ENCODE data around the gene HSF5. TPM values are rescaled to one million over a fixed set of nuclear protein-coding genes. Genes with fewer than 3 reads are reported as not detected.
"Not testable (repeated sequence)": the region's sequence is repeated elsewhere in the genome, so short reads cannot be mapped to it uniquely, and the experiment has no call there.

HSF5 gene
- polyA plus RNA-seq, 1 experiment, result not detected

GRCh38 chr17:58503866-58504265 is 15.7 kb upstream of the HSF5 start:
- ChIA-PET POLR2A (no interaction called here), CTCF (no interaction called here)
- Histone ChIP-seq H3K9me3 (ENCODE audit: control insufficient read depth, insufficient read depth, low read length) (no peaks in the 10 kb centered on the region), H3K27ac (ENCODE audit: low read depth, low read length) (no peak overlapping the region), H3K27me3 (ENCODE audit: control insufficient read depth, insufficient read depth, low read length) (no peaks in the 10 kb centered on the region), H3K4me3 (ENCODE audit: low read depth, low read length) (no peak overlapping the region)
- TF ChIP-seq CTCF (IDR thresholded peaks at IDR 0.05; ENCODE audit: low read depth, low read length), result no peak
- DNase-seq (ENCODE audit: low read depth, low spot score), result no peak

- not testable (repeated sequence) for H3K27ac ChIP-seq (ENCODE audit: low read depth, low read length); H3K9me3 ChIP-seq (ENCODE audit: control insufficient read depth, insufficient read depth, low read length); H3K4me3 ChIP-seq (ENCODE audit: low read depth, low read length); H3K27me3 ChIP-seq (ENCODE audit: control insufficient read depth, insufficient read depth, low read length); DNase-seq (ENCODE audit: low read depth, low spot score)
- POLR2A ChIA-PET, result interaction anchor here (1.2 kb wide), 1 partner anchor 15 kb away, joined by 3 read pairs; no protein-coding TSS in a partner anchor
- CTCF ChIA-PET, result interaction anchor here (1.0 kb wide), 1 partner anchor 67 kb away, joined by 3 read pairs; no protein-coding TSS in a partner anchor
Observed at GRCh38 chr17:58503134-58503533, 14.9 kb upstream of the HSF5 start.

- ChIA-PET POLR2A (no interaction called here), CTCF (no interaction called here)
- Histone ChIP-seq H3K4me3 (ENCODE audit: low read depth, low read length) (no peak overlapping the region), H3K27me3 (ENCODE audit: control insufficient read depth, insufficient read depth, low read length) (no peaks in the 10 kb centered on the region), H3K9me3 (ENCODE audit: control insufficient read depth, insufficient read depth, low read length) (no peaks in the 10 kb centered on the region), H3K27ac (ENCODE audit: low read depth, low read length) (no peak overlapping the region)
- DNase-seq (ENCODE audit: low read depth, low spot score), result no peak
- no peak for TF ChIP-seq CTCF (IDR thresholded peaks at IDR 0.05; ENCODE audit: low read depth, low read length)
Observed at GRCh38 chr17:58501451-58501850, 13.2 kb upstream of the HSF5 start.

- ChIA-PET CTCF (interaction anchor here (1.3 kb wide), 1 partner anchor 20 kb away, joined by 4 read pairs; no protein-coding TSS in a partner anchor), POLR2A (no interaction called here)
- no peak for DNase-seq (ENCODE audit: low read depth, low spot score)
- H3K27me3 ChIP-seq (ENCODE audit: control insufficient read depth, insufficient read depth, low read length), result no peaks in the 10 kb centered on the region
- H3K9me3 ChIP-seq (ENCODE audit: control insufficient read depth, insufficient read depth, low read length), result no peaks in the 10 kb centered on the region
- no peak overlapping the region for H3K4me3 ChIP-seq (ENCODE audit: low read depth, low read length)
- TF ChIP-seq CTCF (IDR thresholded peaks at IDR 0.05; ENCODE audit: low read depth, low read length), result no peak
- no peak overlapping the region for H3K27ac ChIP-seq (ENCODE audit: low read depth, low read length)
Observed at GRCh38 chr17:58498177-58498828, 10.1 kb upstream of the HSF5 start.

GRCh38 chr17:58493506-58493905 is 5.3 kb upstream of the HSF5 start:
- ChIA-PET CTCF (no interaction called here), POLR2A (no interaction called here)

More at GRCh38 chr17:58493506-58493905, 5.3 kb upstream of the HSF5 start:
- TF ChIP-seq CTCF (IDR thresholded peaks at IDR 0.05; ENCODE audit: low read depth, low read length), result no peak
- H3K27me3 ChIP-seq (ENCODE audit: control insufficient read depth, insufficient read depth, low read length), result no peaks in the 10 kb centered on the region
- DNase-seq (ENCODE audit: low read depth, low spot score), result no peak
- H3K4me3 ChIP-seq (ENCODE audit: low read depth, low read length), result no peak overlapping the region
- peaks cover under 1% of the 10 kb centered on the region; the same call in 1 of the 2 replicates for H3K9me3 ChIP-seq (ENCODE audit: control insufficient read depth, insufficient read depth, low read length)
- no peak overlapping the region for H3K27ac ChIP-seq (ENCODE audit: low read depth, low read length)
